HEK293 (cell line): ENCODE results near the gene HS1BP3.

Source experiments
- CTCF ChIA-PET: fragments of 350-600 bp; formaldehyde crosslinking; extraction: SDS; loops from one replicate; lab custom pipeline; 2021; ENCODE audit warnings: antibody characterized with exemption; lab: Yijun Ruan, JAX
- POLR2A ChIA-PET: fragments of 300-600 bp; formaldehyde crosslinking; extraction: SDS; loops from one replicate; lab custom pipeline; 2020; ENCODE audit warnings: antibody characterized with exemption, inconsistent platforms; lab: Yijun Ruan, JAX
- H3K27ac ChIP-seq: fragments of 200-500 bp; sonication (Bioruptor generic); 2 replicates; pipeline ENCODE4 v1.5.1; 2014; ENCODE audit warnings: low read depth, low read length, control low read depth, inconsistent platforms; ENCODE audit errors: extremely low read depth
- H3K36me3 ChIP-seq, 2 experiments: fragments of 200-500 bp in 1 of 2; sonication (Bioruptor generic) in 1 of 2; 1 replicate in 1 of 2; 2 replicates in 1 of 2; pipeline ENCODE4 v1.5.1; 2014 to 2017; ENCODE audit warnings: inconsistent platforms in 2 of 2, low read length in 2 of 2; ENCODE audit not compliant: control insufficient read depth in 2 of 2, insufficient read depth in 1 of 2
- H3K4me1 ChIP-seq: fragments of 200-500 bp; sonication (Bioruptor generic); 2 replicates; pipeline ENCODE4 v1.5.1; 2014; ENCODE audit warnings: mild to moderate bottlenecking, low read length, inconsistent platforms; ENCODE audit not compliant: control insufficient read depth, insufficient read depth
- H3K4me3 ChIP-seq: 2 replicates; pipeline ENCODE4 v1.5.1; 2011; ENCODE audit warnings: low read depth, mild to moderate bottlenecking, control low read depth, low read length, moderate library complexity
- H3K9me3 ChIP-seq: fragments of 200-500 bp; sonication (Bioruptor generic); 2 replicates; pipeline ENCODE4 v1.5.1; 2014; ENCODE audit warnings: low read depth, low read length, inconsistent platforms; ENCODE audit not compliant: control insufficient read depth, insufficient read depth
- FEZF1 ChIP-seq: fragments of 450-650 bp; formaldehyde crosslinking; IDR thresholded peaks from 2 replicates; pipeline ENCODE4 v1.5.1; 2016; ENCODE audit warnings: missing biosample characterization, missing genetic modification characterization
- ZIC2 ChIP-seq: fragments of 450-650 bp; formaldehyde crosslinking; IDR thresholded peaks from 2 replicates; pipeline ENCODE4 v1.5.1; 2016; ENCODE audit warnings: missing biosample characterization, missing genetic modification characterization
- ZNF2 ChIP-seq: fragments of 450-650 bp; formaldehyde crosslinking; IDR thresholded peaks from 2 replicates; pipeline ENCODE4 v1.5.1; 2016; ENCODE audit warnings: missing biosample characterization, missing genetic modification characterization
- ZNF221 ChIP-seq: fragments of 450-650 bp; formaldehyde crosslinking; IDR thresholded peaks from 2 replicates; pipeline ENCODE4 v1.5.1; 2017; ENCODE audit warnings: missing biosample characterization, missing genetic modification characterization, borderline replicate concordance
- ZNF248 ChIP-seq: fragments of 450-650 bp; formaldehyde crosslinking; IDR thresholded peaks from 2 replicates; pipeline ENCODE4 v1.5.1; 2017; ENCODE audit warnings: missing biosample characterization, missing genetic modification characterization
- ZNF391 ChIP-seq: fragments of 450-650 bp; formaldehyde crosslinking; IDR thresholded peaks from 2 replicates; pipeline ENCODE4 v1.5.1; 2016; ENCODE audit warnings: low read depth, missing biosample characterization, missing genetic modification characterization, borderline replicate concordance
- ZNF624 ChIP-seq: fragments of 450-650 bp; formaldehyde crosslinking; IDR thresholded peaks from 2 replicates; pipeline ENCODE4 v1.5.1; 2017; ENCODE audit warnings: missing biosample characterization, missing genetic modification characterization
- ZNF785 ChIP-seq: fragments of 450-650 bp; formaldehyde crosslinking; IDR thresholded peaks from 2 replicates; pipeline ENCODE4 v1.5.1; 2016; ENCODE audit warnings: missing biosample characterization, missing genetic modification characterization
- TF ChIP-seq, protein P1 (sequence below): fragments of 450-650 bp; formaldehyde crosslinking; IDR thresholded peaks from 2 replicates; pipeline ENCODE4 v1.5.1; 2016; ENCODE audit warnings: missing biosample characterization, missing genetic modification characterization
- TF ChIP-seq, protein P2 (sequence below): fragments of 450-650 bp; formaldehyde crosslinking; IDR thresholded peaks from 2 replicates; pipeline ENCODE4 v1.5.1; 2016; ENCODE audit warnings: missing biosample characterization, missing genetic modification characterization
- TF ChIP-seq, protein P3 (sequence below): fragments of 450-650 bp; formaldehyde crosslinking; IDR thresholded peaks from 2 replicates; pipeline ENCODE4 v1.5.1; 2016; ENCODE audit warnings: missing biosample characterization, missing genetic modification characterization, borderline replicate concordance
- TF ChIP-seq, protein P4 (sequence below): fragments of 450-650 bp; formaldehyde crosslinking; IDR thresholded peaks from 2 replicates; pipeline ENCODE4 v1.5.1; 2016; ENCODE audit warnings: missing biosample characterization, missing genetic modification characterization

The HS1BP3 gene

DNA sequence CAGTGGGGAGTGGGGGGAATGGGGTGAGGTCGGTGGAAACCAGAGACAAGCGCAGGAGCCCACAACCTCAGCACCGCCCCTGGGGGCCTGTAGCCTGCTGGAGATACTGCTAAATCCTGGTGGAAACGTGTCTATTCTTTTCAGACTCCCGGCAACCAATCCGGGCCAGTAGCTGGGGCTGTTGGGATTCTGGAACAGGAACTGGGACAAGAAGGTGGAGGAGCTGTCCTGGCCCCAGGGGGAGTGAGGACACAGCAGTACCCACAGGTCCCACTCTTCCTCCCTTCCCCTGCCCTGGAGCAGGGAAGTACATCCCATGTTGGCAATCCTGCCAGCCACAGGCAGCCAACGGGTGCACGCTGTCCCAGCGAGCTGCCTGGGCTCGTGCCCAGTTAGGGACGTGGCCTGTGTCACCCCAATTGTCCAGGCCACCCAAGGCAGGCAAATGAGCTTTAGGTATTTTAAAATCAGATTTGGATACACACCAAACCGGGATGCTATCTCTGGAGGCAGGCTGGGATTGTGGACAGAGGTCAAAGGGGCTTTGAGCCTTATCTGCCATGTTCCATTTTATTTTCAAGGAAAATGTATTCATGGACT, 51.8 kb downstream of the HS1BP3 start (continued):
- TF ChIP-seq, protein P1, sequence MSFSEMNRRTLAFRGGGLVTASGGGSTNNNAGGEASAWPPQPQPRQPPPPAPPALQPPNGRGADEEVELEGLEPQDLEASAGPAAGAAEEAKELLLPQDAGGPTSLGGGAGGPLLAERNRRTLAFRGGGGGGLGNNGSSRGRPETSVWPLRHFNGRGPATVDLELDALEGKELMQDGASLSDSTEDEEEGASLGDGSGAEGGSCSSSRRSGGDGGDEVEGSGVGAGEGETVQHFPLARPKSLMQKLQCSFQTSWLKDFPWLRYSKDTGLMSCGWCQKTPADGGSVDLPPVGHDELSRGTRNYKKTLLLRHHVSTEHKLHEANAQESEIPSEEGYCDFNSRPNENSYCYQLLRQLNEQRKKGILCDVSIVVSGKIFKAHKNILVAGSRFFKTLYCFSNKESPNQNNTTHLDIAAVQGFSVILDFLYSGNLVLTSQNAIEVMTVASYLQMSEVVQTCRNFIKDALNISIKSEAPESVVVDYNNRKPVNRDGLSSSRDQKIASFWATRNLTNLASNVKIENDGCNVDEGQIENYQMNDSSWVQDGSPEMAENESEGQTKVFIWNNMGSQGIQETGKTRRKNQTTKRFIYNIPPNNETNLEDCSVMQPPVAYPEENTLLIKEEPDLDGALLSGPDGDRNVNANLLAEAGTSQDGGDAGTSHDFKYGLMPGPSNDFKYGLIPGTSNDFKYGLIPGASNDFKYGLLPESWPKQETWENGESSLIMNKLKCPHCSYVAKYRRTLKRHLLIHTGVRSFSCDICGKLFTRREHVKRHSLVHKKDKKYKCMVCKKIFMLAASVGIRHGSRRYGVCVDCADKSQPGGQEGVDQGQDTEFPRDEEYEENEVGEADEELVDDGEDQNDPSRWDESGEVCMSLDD (tag by site-specific recombination) = no peak
- no peak for TF ChIP-seq ZNF785 (tag by site-specific recombination)

DNA sequence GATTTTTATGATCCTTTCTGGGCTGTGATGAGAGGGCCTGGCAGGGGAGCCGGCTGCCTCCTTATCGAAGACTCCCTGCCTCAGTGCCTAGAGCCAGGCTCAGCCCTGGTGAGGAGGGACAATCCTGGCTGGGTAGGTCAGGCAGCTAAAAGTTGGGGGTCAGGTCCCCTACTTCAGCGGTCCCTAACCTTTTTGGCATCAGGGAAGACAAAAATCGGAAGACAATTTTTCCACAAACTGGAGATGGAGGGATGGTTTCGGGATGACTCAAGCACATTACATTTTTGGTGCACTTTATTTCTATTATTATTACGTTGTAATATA, 53.1 kb downstream of the HS1BP3 start:
- ChIA-PET CTCF (no interaction called here), POLR2A (interaction anchor here (4.2 kb wide), 1 partner anchor 150 kb away, joined by 29 read pairs; the partner anchor contains the start of gene RHOB)
- H3K27ac ChIP-seq = no peak overlapping the region
- TF ChIP-seq ZIC2 (tag by site-specific recombination) = 0 out of 2 replicates have a peak, but pooled peaks have one; percentile 7
- TF ChIP-seq, protein P2, sequence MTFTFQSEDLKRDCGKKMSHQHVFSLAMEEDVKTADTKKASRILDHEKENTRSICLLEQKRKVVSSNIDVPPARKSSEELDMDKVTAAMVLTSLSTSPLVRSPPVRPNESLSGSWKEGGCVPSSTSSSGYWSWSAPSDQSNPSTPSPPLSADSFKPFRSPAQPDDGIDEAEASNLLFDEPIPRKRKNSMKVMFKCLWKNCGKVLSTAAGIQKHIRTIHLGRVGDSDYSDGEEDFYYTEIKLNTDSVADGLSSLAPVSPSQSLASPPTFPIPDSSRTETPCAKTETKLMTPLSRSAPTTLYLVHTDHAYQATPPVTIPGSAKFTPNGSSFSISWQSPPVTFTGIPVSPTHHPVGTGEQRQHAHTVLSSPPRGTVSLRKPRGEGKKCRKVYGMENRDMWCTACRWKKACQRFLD (tag by site-specific recombination) = no peak
- H3K36me3 ChIP-seq = no peaks in the 10 kb centered on the region
- H3K4me3 ChIP-seq = no peak overlapping the region
- H3K4me1 ChIP-seq = no peaks in the 10 kb centered on the region
- no peaks in the 10 kb centered on the region for H3K9me3 ChIP-seq

DNA sequence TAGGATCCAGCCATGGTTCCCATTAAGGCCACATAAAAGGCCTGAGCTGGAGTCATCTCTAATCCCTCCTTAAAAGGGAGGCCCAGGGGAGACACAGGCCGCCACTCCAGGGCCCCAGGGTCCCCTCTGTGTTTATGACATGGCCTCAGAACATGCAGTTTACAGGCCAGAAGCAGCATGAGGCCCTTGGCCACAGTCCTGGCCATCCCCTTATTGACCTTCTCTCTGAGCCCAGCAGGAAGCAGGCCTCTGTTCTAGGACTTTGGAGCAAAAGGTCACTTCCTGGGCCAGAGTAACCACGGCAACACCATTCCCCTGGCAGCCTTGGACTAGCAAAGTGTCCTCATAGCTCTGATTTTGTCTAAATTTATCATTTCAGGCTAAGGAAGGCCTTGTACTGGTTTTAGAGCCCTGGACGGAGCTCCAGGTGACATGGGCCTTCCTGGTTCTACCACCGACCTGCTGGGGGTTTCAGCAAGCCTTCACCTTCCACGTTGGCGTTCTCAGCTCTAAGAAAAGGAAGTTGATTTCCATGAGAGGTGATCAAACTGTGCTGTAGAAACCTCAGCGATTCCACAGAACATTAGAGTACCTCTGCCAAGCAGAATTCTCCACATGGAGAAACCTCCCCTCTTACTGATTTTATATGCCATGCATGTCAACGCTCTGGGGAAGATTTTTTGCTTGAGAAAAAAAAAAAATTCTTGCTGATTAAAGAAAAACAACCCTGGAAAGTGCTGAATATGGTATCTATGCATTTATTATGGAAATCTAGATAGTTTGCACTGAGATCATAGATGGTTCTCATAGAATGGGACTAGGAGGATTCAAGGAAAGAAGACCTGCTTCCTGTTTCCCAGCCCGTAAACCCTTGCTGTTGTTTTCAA, 53.7 kb downstream of the HS1BP3 start:
- CTCF ChIA-PET = interaction anchor here (0.6 to 1.4 kb wide), 2 partner anchors 12 to 53 kb away, joined by 4 read pairs; partner anchors contain the start of gene HS1BP3
- TF ChIP-seq ZIC2 (tag by site-specific recombination) (peak; percentile 82), ZNF624 (no peak)
- TF ChIP-seq, all 188 proteins: peak for 1
- no peaks in the 10 kb centered on the region for H3K36me3 ChIP-seq
- POLR2A ChIA-PET = interaction anchor here (4.2 kb wide), 1 partner anchor 150 kb away, joined by 29 read pairs; the partner anchor contains the start of gene RHOB
- H3K27ac ChIP-seq = no peak overlapping the region
- no peaks in the 10 kb centered on the region for H3K9me3 ChIP-seq
- H3K4me3 ChIP-seq = no peak overlapping the region
- no peaks in the 10 kb centered on the region for H3K4me1 ChIP-seq

DNA sequence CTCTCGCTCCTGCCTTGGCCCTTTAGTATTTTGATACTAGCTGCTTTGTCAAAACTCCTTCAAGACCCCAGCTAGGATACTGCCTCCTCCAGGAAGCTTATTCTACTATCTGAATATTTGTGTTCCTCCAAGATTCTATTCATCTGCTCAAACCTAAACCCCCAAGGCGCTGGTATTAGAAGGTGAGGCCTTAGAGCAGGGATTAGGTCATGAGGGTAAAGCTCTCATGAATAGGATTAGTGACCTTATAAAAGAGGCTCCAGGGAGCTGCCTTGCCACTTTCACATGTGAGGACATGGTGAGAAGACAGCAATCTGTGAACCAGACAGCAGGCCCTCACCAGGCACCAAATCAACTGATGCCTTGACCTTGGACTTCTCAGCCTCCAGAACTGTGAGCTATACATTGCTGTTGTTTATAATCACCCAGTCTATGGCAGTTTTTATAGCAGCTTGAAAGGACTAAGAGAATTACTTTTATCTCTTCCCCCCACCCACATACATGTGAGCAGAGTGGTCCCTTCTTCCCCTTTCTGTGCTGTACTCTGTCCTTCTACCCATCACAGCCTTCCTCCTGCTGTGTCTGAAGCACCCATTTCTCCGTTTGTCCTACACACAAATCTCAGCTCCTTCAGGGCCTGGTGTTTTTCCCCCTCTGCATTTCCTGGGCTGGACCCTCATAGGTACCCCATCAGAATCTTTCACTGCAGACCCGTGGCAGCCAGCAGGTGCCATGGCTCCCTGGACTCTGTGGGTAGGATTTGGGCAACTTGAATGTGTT, 54.5 kb downstream of the HS1BP3 start:
- POLR2A ChIA-PET = interaction anchor here (0.7 to 4.2 kb wide), 2 partner anchors 144 to 149 kb away, joined by 3 to 29 read pairs; partner anchors contain the start of gene RHOB
- TF ChIP-seq FEZF1 = no peak
- TF ChIP-seq, protein P3, sequence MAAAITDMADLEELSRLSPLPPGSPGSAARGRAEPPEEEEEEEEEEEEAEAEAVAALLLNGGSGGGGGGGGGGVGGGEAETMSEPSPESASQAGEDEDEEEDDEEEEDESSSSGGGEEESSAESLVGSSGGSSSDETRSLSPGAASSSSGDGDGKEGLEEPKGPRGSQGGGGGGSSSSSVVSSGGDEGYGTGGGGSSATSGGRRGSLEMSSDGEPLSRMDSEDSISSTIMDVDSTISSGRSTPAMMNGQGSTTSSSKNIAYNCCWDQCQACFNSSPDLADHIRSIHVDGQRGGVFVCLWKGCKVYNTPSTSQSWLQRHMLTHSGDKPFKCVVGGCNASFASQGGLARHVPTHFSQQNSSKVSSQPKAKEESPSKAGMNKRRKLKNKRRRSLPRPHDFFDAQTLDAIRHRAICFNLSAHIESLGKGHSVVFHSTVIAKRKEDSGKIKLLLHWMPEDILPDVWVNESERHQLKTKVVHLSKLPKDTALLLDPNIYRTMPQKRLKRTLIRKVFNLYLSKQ (tag by site-specific recombination) = no peak
- no peak for TF ChIP-seq ZNF221 (tag by site-specific recombination)
- TF ChIP-seq ZNF248 = no peak
- TF ChIP-seq ZNF2 = no peak
- no peak for TF ChIP-seq ZNF391
- TF ChIP-seq, protein P4, sequence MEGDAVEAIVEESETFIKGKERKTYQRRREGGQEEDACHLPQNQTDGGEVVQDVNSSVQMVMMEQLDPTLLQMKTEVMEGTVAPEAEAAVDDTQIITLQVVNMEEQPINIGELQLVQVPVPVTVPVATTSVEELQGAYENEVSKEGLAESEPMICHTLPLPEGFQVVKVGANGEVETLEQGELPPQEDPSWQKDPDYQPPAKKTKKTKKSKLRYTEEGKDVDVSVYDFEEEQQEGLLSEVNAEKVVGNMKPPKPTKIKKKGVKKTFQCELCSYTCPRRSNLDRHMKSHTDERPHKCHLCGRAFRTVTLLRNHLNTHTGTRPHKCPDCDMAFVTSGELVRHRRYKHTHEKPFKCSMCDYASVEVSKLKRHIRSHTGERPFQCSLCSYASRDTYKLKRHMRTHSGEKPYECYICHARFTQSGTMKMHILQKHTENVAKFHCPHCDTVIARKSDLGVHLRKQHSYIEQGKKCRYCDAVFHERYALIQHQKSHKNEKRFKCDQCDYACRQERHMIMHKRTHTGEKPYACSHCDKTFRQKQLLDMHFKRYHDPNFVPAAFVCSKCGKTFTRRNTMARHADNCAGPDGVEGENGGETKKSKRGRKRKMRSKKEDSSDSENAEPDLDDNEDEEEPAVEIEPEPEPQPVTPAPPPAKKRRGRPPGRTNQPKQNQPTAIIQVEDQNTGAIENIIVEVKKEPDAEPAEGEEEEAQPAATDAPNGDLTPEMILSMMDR (tag by site-specific recombination) = no peak
- H3K27ac ChIP-seq = no peak overlapping the region
- H3K36me3 ChIP-seq = no peaks in the 10 kb centered on the region
- H3K9me3 ChIP-seq = no peaks in the 10 kb centered on the region
- no peak overlapping the region for H3K4me3 ChIP-seq
- no peaks in the 10 kb centered on the region for H3K4me1 ChIP-seq
- CTCF ChIA-PET = interaction anchor here (0.6 to 1.6 kb wide), 5 partner anchors 8 to 144 kb away, joined by 4 to 6 read pairs (median 5); partner anchors contain the start of gene HS1BP3
